ENCODE measurements around the gene NDUFB11. TPM values are rescaled to one million over a fixed set of nuclear protein-coding genes. Genes with fewer than 3 reads are reported as not detected.

Gene NDUFB11
- total and polyA plus RNA-seq, 9 of the 15 experiments (the other 6 are each of a cell fraction or from before 2014, with no cell fraction given) = 20.9 to 269 (median 86.8) TPM

DNA sequence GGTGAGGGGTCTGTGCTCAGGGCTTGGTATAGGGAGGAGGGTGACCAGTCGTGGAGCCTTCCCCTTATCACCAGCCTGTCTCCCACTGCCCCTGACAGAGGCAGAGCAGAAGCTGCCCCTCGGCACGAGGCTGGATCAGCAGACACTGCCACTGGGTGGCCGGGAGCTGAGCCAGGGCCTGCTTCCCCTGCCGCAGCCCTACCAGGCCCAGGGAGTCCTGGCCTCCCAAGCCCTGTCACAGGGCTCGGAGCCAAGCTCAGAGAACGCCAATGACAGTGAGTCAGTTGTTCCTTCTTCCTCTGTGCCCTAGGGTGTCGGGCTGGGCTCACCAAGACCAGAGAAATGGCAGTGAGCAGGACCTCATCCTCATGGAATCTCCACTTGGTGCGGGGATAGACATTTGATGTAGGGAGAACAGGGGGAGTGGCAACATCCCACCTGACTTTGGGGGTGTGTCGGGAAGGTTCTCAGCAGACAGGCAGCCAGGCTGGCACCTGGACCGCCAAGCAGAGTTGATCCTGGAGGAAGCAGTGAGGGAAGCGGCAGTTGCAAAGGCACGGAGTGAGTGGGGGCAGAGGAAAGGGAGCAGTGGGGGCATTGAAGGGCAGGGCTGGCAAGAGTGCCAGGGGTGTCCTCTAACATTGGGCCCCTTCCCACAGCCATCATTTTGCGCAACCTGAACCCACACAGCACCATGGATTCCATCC is 34.9 kb upstream of the NDUFB11 start:
- H3K79me2 ChIP-seq (ENCODE audit: control insufficient read depth, insufficient read depth, low read length) = no peaks in the 10 kb centered on the region
- 100% methylated on average over 5 of the region's 14 CpGs for WGBS (ENCODE audit: insufficient coverage, low coverage, missing lambda C conversion rate)
- CTCF ChIA-PET (ENCODE audit: low intra/inter-chr PET ratio) = interaction anchor here (0.5 kb wide), 1 partner anchor 9 kb away, joined by 4 read pairs; no protein-coding TSS in a partner anchor
- BruUV-seq (replicated peaks) = no TSS peak
- ATAC-seq = no peak
- H3K4me2 ChIP-seq (ENCODE audit: insufficient read depth, low read length) = no peak overlapping the region
- no peak overlapping the region for H3K27ac ChIP-seq (ENCODE audit: extremely low read depth, low read depth, low read length)
- no peaks in the 10 kb centered on the region for H3K4me1 ChIP-seq (replicated peaks in 1 of 2; ENCODE audit: control insufficient read depth in 2 of 2, insufficient read depth in 2 of 2, low read length in 2 of 2)
- intact Hi-C loops (cut with micrococcal nuclease) (no loop called here), in situ Hi-C loops (cut with MboI) (no loop called here)
- DNase-seq (ENCODE audit: extremely low read depth in 1 of 4, low spot score in 3 of 4) = no peak
- no peak for FAIRE-seq
- peaks cover 78% of the 10 kb centered on the region; the same call in 2 of the 3 replicates for H3K36me3 ChIP-seq (ENCODE audit: control insufficient read depth, insufficient read depth, low read length)
- peaks cover 4% of the 10 kb centered on the region; the same call in 1 of the 2 replicates for H4K20me1 ChIP-seq (replicated peaks; ENCODE audit: control insufficient read depth, insufficient read depth, low read length)
- no peak overlapping the region for H3K9ac ChIP-seq (ENCODE audit: insufficient read depth in 1 of 2, low read depth in 2 of 2, low read length in 2 of 2)
- no peak for TF ChIP-seq PCBP1 (IDR thresholded peaks at IDR 0.05; ENCODE audit: low read depth, low read length, poor library complexity, severe bottlenecking)
- TF ChIP-seq GTF2E2 (tag; IDR thresholded peaks at IDR 0.05) = no peak
- TF ChIP-seq HOMEZ (CRISPR knock-in tag; IDR thresholded peaks at IDR 0.05) = no peak
- TF ChIP-seq, protein P1, sequence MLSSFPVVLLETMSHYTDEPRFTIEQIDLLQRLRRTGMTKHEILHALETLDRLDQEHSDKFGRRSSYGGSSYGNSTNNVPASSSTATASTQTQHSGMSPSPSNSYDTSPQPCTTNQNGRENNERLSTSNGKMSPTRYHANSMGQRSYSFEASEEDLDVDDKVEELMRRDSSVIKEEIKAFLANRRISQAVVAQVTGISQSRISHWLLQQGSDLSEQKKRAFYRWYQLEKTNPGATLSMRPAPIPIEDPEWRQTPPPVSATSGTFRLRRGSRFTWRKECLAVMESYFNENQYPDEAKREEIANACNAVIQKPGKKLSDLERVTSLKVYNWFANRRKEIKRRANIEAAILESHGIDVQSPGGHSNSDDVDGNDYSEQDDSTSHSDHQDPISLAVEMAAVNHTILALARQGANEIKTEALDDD (IDR thresholded peaks at IDR 0.05) = no peak
- no peak for TF ChIP-seq HNRNPL (IDR thresholded peaks at IDR 0.05; ENCODE audit: low read depth, low read length)
- H3K9me3 ChIP-seq (replicated peaks; ENCODE audit: control insufficient read depth, insufficient read depth, low read depth, low read length) = no peaks in the 10 kb centered on the region
- POLR2A ChIA-PET = no interaction called here
- H3K9me1 ChIP-seq (ENCODE audit: control insufficient read depth, insufficient read depth, low read length) = no peaks in the 10 kb centered on the region
- no peak overlapping the region for H2AFZ ChIP-seq (ENCODE audit: low read depth, low read length)
- no peak overlapping the region for H3K4me3 ChIP-seq
- H3K27me3 ChIP-seq (ENCODE audit: control insufficient read depth in 2 of 2, insufficient read depth in 2 of 2, low read length in 2 of 2) = no peaks in the 10 kb centered on the region
